Measurements from ENCODE around the gene ACSF2.

Gene ACSF2

GRCh38 chr17:50457621-50458020 is 31.6 kb downstream of the ACSF2 start:
- Histone ChIP-seq H3K36me3 (ENCODE audit: control insufficient read depth, insufficient read depth, low read length) (no peaks in the 10 kb centered on the region), H3K27ac (ENCODE audit: low read depth, low read length) (no peak overlapping the region), H3K4me3 (ENCODE audit: low read depth, low read length) (no peak overlapping the region), H3K9ac (ENCODE audit: low read depth, low read length) (no peak overlapping the region), H3K4me1 (ENCODE audit: control insufficient read depth, insufficient read depth, low read length) (no peaks in the 10 kb centered on the region), H3K27me3 (ENCODE audit: control insufficient read depth, insufficient read depth, low read length) (no peaks in the 10 kb centered on the region), H3K9me3 (ENCODE audit: control insufficient read depth, insufficient read depth, low read length) (no peaks in the 10 kb centered on the region)

- Histone ChIP-seq H3K9ac (ENCODE audit: low read depth, low read length) (no peak overlapping the region), H3K9me3 (ENCODE audit: control insufficient read depth, insufficient read depth, low read length) (no peaks in the 10 kb centered on the region), H3K36me3 (ENCODE audit: control insufficient read depth, insufficient read depth, low read length) (no peaks in the 10 kb centered on the region), H3K4me3 (ENCODE audit: low read depth, low read length) (no peak overlapping the region), H3K4me1 (ENCODE audit: control insufficient read depth, insufficient read depth, low read length) (no peaks in the 10 kb centered on the region), H3K27me3 (ENCODE audit: control insufficient read depth, insufficient read depth, low read length) (no peaks in the 10 kb centered on the region), H3K27ac (ENCODE audit: low read depth, low read length) (no peak overlapping the region)
These were observed 32.3 kb downstream of the ACSF2 start for GRCh38 chr17:50458270-50458669.

GRCh38 chr17:50458701-50459676 is 33.0 kb downstream of the ACSF2 start:
- Histone ChIP-seq H3K4me1 (ENCODE audit: control insufficient read depth, insufficient read depth, low read length) (no peaks in the 10 kb centered on the region), H3K4me3 (ENCODE audit: low read depth, low read length) (no peak overlapping the region), H3K27ac (ENCODE audit: low read depth, low read length) (no peak overlapping the region), H3K27me3 (ENCODE audit: control insufficient read depth, insufficient read depth, low read length) (no peaks in the 10 kb centered on the region), H3K9ac (ENCODE audit: low read depth, low read length) (no peak overlapping the region), H3K36me3 (ENCODE audit: control insufficient read depth, insufficient read depth, low read length) (no peaks in the 10 kb centered on the region), H3K9me3 (ENCODE audit: control insufficient read depth, insufficient read depth, low read length) (no peaks in the 10 kb centered on the region)

- Histone ChIP-seq H3K9ac (ENCODE audit: low read depth, low read length) (no peak overlapping the region), H3K9me3 (ENCODE audit: control insufficient read depth, insufficient read depth, low read length) (no peaks in the 10 kb centered on the region), H3K27me3 (ENCODE audit: control insufficient read depth, insufficient read depth, low read length) (no peaks in the 10 kb centered on the region), H3K27ac (ENCODE audit: low read depth, low read length) (no peak overlapping the region), H3K4me3 (ENCODE audit: low read depth, low read length) (no peak overlapping the region), H3K36me3 (ENCODE audit: control insufficient read depth, insufficient read depth, low read length) (no peaks in the 10 kb centered on the region), H3K4me1 (ENCODE audit: control insufficient read depth, insufficient read depth, low read length) (no peaks in the 10 kb centered on the region)
These were observed 33.7 kb downstream of the ACSF2 start for GRCh38 chr17:50459756-50460155.

- Histone ChIP-seq H3K27me3 (ENCODE audit: control insufficient read depth, insufficient read depth, low read length) (no peaks in the 10 kb centered on the region), H3K27ac (ENCODE audit: low read depth, low read length) (no peak overlapping the region), H3K4me3 (ENCODE audit: low read depth, low read length) (no peak overlapping the region), H3K36me3 (ENCODE audit: control insufficient read depth, insufficient read depth, low read length) (no peaks in the 10 kb centered on the region), H3K4me1 (ENCODE audit: control insufficient read depth, insufficient read depth, low read length) (no peaks in the 10 kb centered on the region), H3K9ac (ENCODE audit: low read depth, low read length) (no peak overlapping the region), H3K9me3 (ENCODE audit: control insufficient read depth, insufficient read depth, low read length) (no peaks in the 10 kb centered on the region)
These were observed 35.0 kb downstream of the ACSF2 start for GRCh38 chr17:50460831-50461526.

GRCh38 chr17:50461550-50462132 is 35.6 kb downstream of the ACSF2 start:
- H3K4me3 ChIP-seq (ENCODE audit: low read depth, low read length), result no peak overlapping the region
- H3K9me3 ChIP-seq (ENCODE audit: control insufficient read depth, insufficient read depth, low read length), result no peaks in the 10 kb centered on the region
- H3K9ac ChIP-seq (ENCODE audit: low read depth, low read length), result no peak overlapping the region
- H3K4me1 ChIP-seq (ENCODE audit: control insufficient read depth, insufficient read depth, low read length), result no peaks in the 10 kb centered on the region
- no peaks in the 10 kb centered on the region for H3K27me3 ChIP-seq (ENCODE audit: control insufficient read depth, insufficient read depth, low read length)
- no peak overlapping the region for H3K27ac ChIP-seq (ENCODE audit: low read depth, low read length)
- no peaks in the 10 kb centered on the region for H3K36me3 ChIP-seq (ENCODE audit: control insufficient read depth, insufficient read depth, low read length)

- H3K9ac ChIP-seq (ENCODE audit: low read depth, low read length), result no peak overlapping the region
- H3K4me3 ChIP-seq (ENCODE audit: low read depth, low read length), result no peak overlapping the region
- H3K27me3 ChIP-seq (ENCODE audit: control insufficient read depth, insufficient read depth, low read length), result no peaks in the 10 kb centered on the region; the same call in 1 of the 2 replicates
- no peaks in the 10 kb centered on the region for H3K36me3 ChIP-seq (ENCODE audit: control insufficient read depth, insufficient read depth, low read length)
- H3K27ac ChIP-seq (ENCODE audit: low read depth, low read length), result no peak overlapping the region
- H3K9me3 ChIP-seq (ENCODE audit: control insufficient read depth, insufficient read depth, low read length), result no peaks in the 10 kb centered on the region
- peaks cover 1% of the 10 kb centered on the region; the same call in 1 of the 2 replicates for H3K4me1 ChIP-seq (ENCODE audit: control insufficient read depth, insufficient read depth, low read length)
These were observed 36.4 kb downstream of the ACSF2 start for GRCh38 chr17:50462446-50462845.

GRCh38 chr17:50464121-50464520 is 38.1 kb downstream of the ACSF2 start:
- no peaks in the 10 kb centered on the region for H3K9me3 ChIP-seq (ENCODE audit: control insufficient read depth, insufficient read depth, low read length)
- no peaks in the 10 kb centered on the region for H3K36me3 ChIP-seq (ENCODE audit: control insufficient read depth, insufficient read depth, low read length)
- peaks cover 11% of the 10 kb centered on the region; the same call in 1 of the 2 replicates for H3K4me1 ChIP-seq (ENCODE audit: control insufficient read depth, insufficient read depth, low read length)
- peaks cover 16% of the 10 kb centered on the region for H3K27me3 ChIP-seq (ENCODE audit: control insufficient read depth, insufficient read depth, low read length)
- no peak overlapping the region for H3K4me3 ChIP-seq (ENCODE audit: low read depth, low read length)
- no peak overlapping the region for H3K27ac ChIP-seq (ENCODE audit: low read depth, low read length)
- H3K9ac ChIP-seq (ENCODE audit: low read depth, low read length), result no peak overlapping the region

- H3K9ac ChIP-seq (ENCODE audit: low read depth, low read length), result no peak overlapping the region
- H3K4me1 ChIP-seq (ENCODE audit: control insufficient read depth, insufficient read depth, low read length), result peaks cover 11% of the 10 kb centered on the region; the same call in 1 of the 2 replicates
- no peak overlapping the region for H3K27ac ChIP-seq (ENCODE audit: low read depth, low read length)
- H3K4me3 ChIP-seq (ENCODE audit: low read depth, low read length), result no peak overlapping the region
- no peaks in the 10 kb centered on the region for H3K36me3 ChIP-seq (ENCODE audit: control insufficient read depth, insufficient read depth, low read length)
- H3K9me3 ChIP-seq (ENCODE audit: control insufficient read depth, insufficient read depth, low read length), result no peaks in the 10 kb centered on the region
- H3K27me3 ChIP-seq (ENCODE audit: control insufficient read depth, insufficient read depth, low read length), result peaks cover 21% of the 10 kb centered on the region
These were observed 38.7 kb downstream of the ACSF2 start for GRCh38 chr17:50464736-50465135.

- Histone ChIP-seq H3K4me3 (ENCODE audit: low read depth, low read length) (no peak overlapping the region), H3K9me3 (ENCODE audit: control insufficient read depth, insufficient read depth, low read length) (no peaks in the 10 kb centered on the region), H3K9ac (ENCODE audit: low read depth, low read length) (no peak overlapping the region), H3K36me3 (ENCODE audit: control insufficient read depth, insufficient read depth, low read length) (no peaks in the 10 kb centered on the region), H3K4me1 (ENCODE audit: control insufficient read depth, insufficient read depth, low read length) (peaks cover 11% of the 10 kb centered on the region; the same call in 1 of the 2 replicates), H3K27me3 (ENCODE audit: control insufficient read depth, insufficient read depth, low read length) (peaks cover 23% of the 10 kb centered on the region), H3K27ac (ENCODE audit: low read depth, low read length) (no peak overlapping the region)
These were observed 39.2 kb downstream of the ACSF2 start for GRCh38 chr17:50465171-50465570.

Measured in HUES48 (cell line).